Measurements from ENCODE around the gene DECR2.

DNA sequence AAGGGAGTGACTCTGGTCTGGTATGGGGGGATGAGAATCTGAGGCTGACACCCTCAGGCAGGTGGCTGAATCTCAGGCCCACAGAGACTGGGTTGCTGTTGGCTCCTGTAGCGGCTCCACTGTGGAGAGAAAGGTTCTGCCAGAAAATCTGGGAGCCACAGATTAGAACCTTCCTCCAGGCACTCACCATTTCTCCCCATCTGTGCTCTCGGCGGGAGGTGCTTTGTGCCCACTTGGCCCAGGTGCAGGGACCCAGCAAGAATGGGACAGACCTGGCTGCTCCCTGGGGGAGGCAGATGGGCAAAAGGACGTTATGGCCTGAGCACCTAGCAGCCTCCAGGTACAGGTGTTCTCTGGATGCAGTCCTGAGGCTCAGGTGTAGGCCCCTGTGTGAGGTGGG lies 43.9 kb downstream of the DECR2 start:
- TF ChIP-seq NR2C2 (CRISPR knock-in tag; IDR thresholded peaks at IDR 0.05) (no peak), NR2C2 (tag; IDR thresholded peaks at IDR 0.05) (no peak), YY1 (IDR thresholded peaks at IDR 0.05; ENCODE audit: borderline replicate concordance in 1 of 3, control insufficient read depth in 1 of 3, extremely low read depth in 1 of 3, insufficient read depth in 3 of 3, insufficient read length in 1 of 3, insufficient replicate concordance in 2 of 3, low read depth in 1 of 3, low read length in 2 of 3) (no peak), CBFB (CRISPR knock-in tag; IDR thresholded peaks at IDR 0.05) (no peak), KAT7 (CRISPR knock-in tag; IDR thresholded peaks at IDR 0.05; ENCODE audit: borderline replicate concordance) (no peak), HDAC6 (IDR thresholded peaks at IDR 0.05; ENCODE audit: low read depth, low read length) (no peak)
- TF ChIP-seq, protein P1, sequence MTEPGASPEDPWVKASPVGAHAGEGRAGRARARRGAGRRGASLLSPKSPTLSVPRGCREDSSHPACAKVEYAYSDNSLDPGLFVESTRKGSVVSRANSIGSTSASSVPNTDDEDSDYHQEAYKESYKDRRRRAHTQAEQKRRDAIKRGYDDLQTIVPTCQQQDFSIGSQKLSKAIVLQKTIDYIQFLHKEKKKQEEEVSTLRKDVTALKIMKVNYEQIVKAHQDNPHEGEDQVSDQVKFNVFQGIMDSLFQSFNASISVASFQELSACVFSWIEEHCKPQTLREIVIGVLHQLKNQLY (CRISPR knock-in tag; conservative IDR thresholded peaks at IDR 0.05), result no peak
- TF ChIP-seq, protein P2, sequence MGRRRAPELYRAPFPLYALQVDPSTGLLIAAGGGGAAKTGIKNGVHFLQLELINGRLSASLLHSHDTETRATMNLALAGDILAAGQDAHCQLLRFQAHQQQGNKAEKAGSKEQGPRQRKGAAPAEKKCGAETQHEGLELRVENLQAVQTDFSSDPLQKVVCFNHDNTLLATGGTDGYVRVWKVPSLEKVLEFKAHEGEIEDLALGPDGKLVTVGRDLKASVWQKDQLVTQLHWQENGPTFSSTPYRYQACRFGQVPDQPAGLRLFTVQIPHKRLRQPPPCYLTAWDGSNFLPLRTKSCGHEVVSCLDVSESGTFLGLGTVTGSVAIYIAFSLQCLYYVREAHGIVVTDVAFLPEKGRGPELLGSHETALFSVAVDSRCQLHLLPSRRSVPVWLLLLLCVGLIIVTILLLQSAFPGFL (CRISPR knock-in tag; IDR thresholded peaks at IDR 0.05), result no peak

Data from K562 (cell line).